A673 (cell line): ENCODE measurements around the gene VWA5B2.

Experiments used
- CTCF ChIP-seq: fragments of 300-800, 200-600 bp; sonication (generic); conservative IDR thresholded peaks from 2 replicates; pipeline ENCODE4 v1.5.1; 2017; ENCODE audit warnings: low read depth, mild to moderate bottlenecking, antibody characterized with exemption, low read length, moderate library complexity, mixed read lengths
- EZH2 ChIP-seq: fragments of 200-600 bp; sonication (generic); IDR thresholded peaks from 2 replicates; pipeline ENCODE4 v1.6.1; 2017; ENCODE audit warnings: borderline replicate concordance, low read depth, mild to moderate bottlenecking, mixed read lengths, antibody characterized with exemption, low read length; ENCODE audit not compliant: poor library complexity, severe bottlenecking

DNA sequence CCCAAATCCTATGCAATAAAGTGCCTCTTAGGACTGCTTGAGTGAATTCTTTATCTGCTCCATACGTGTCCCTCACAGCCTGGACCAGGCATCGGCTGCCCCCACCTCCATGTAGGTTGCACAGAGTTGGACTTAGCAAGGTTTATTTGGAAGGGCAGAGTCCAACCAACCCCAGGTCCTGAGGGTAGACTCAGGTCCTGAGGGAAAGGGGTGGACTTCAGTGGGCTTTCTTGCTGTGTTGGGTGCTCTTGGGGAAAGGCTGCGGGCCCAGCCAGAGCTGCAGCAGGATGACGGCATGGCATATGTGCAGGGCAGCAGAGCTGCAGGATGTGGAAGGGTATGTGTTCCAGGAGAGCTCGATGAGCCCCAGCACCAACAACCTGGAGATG, 12.9 kb downstream of the VWA5B2 start:
- TF ChIP-seq CTCF: no peak
- TF ChIP-seq EZH2: no peak
